ENCODE results near the gene FAM53B. TPM values are rescaled to one million over a fixed set of nuclear protein-coding genes. Genes with fewer than 3 reads are reported as not detected.

FAM53B gene
- total RNA-seq, 1 donor from 2014 or later: 53.4 TPM

DNA sequence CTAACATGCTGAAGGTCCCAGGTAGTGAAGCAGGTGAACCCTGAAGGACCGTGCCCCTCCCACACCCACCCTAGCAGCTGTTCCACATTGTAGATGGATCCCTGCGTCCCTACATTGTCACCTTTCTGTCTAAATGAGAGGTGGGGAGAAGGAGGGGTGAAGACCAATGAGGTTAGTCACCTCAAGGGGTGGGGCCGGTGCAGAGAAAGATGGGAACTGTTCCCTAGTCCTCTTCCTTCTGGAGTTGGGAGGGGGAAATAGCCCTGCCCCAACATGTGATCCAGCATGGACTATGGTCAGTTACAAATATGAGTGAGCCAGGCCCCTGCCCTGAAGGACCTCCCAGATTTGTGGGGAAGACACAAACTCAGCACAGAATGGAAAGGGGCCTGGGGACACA, 158.0 kb downstream of the FAM53B start:
- Histone ChIP-seq H3K4me3 (no peak overlapping the region), H3K27ac (replicated peaks) (no peak overlapping the region), H3K27me3 (ENCODE audit: low read depth) (no peaks in the 10 kb centered on the region), H3K9me3 (replicated peaks) (peaks cover under 1% of the 10 kb centered on the region), H3K4me1 (peaks cover 19% of the 10 kb centered on the region), H3K36me3 (no peaks in the 10 kb centered on the region)
- intact Hi-C loops (cut with micrococcal nuclease): no loop called here
- TF ChIP-seq, protein P1, sequence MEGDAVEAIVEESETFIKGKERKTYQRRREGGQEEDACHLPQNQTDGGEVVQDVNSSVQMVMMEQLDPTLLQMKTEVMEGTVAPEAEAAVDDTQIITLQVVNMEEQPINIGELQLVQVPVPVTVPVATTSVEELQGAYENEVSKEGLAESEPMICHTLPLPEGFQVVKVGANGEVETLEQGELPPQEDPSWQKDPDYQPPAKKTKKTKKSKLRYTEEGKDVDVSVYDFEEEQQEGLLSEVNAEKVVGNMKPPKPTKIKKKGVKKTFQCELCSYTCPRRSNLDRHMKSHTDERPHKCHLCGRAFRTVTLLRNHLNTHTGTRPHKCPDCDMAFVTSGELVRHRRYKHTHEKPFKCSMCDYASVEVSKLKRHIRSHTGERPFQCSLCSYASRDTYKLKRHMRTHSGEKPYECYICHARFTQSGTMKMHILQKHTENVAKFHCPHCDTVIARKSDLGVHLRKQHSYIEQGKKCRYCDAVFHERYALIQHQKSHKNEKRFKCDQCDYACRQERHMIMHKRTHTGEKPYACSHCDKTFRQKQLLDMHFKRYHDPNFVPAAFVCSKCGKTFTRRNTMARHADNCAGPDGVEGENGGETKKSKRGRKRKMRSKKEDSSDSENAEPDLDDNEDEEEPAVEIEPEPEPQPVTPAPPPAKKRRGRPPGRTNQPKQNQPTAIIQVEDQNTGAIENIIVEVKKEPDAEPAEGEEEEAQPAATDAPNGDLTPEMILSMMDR (IDR thresholded peaks at IDR 0.05; ENCODE audit: borderline replicate concordance): no peak
- no peak for DNase-seq

DNA sequence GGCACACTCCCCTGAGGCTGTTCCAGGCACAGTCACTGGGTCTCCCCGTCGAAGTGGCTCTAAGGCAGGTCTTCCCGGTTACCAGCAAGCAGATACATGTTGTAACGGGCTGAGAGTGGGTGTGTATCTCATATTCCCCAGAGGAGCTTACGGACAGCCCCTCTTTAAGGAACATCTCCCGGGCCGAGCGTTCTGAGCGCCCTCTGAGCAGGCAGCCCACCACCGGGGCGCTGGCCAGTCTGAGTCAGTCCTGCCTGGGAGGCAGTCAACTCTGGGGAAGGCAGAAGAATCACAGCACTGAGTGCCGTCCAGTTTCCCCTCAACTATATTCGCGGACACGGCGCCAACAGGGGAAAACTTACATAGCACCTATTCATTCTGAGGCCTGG, 165.2 kb downstream of the FAM53B start:
- H3K4me1 ChIP-seq: no peaks in the 10 kb centered on the region
- H3K36me3 ChIP-seq: no peaks in the 10 kb centered on the region
- no peak overlapping the region for H3K27ac ChIP-seq (replicated peaks)
- H3K4me3 ChIP-seq: no peak overlapping the region
- no peaks in the 10 kb centered on the region for H3K27me3 ChIP-seq (ENCODE audit: low read depth)
- peaks cover 19% of the 10 kb centered on the region for H3K9me3 ChIP-seq (replicated peaks)
- TF ChIP-seq, protein P1 (IDR thresholded peaks at IDR 0.05; ENCODE audit: borderline replicate concordance): no peak
- DNase-seq: no peak
- intact Hi-C loops (cut with micrococcal nuclease): no loop called here

DNA sequence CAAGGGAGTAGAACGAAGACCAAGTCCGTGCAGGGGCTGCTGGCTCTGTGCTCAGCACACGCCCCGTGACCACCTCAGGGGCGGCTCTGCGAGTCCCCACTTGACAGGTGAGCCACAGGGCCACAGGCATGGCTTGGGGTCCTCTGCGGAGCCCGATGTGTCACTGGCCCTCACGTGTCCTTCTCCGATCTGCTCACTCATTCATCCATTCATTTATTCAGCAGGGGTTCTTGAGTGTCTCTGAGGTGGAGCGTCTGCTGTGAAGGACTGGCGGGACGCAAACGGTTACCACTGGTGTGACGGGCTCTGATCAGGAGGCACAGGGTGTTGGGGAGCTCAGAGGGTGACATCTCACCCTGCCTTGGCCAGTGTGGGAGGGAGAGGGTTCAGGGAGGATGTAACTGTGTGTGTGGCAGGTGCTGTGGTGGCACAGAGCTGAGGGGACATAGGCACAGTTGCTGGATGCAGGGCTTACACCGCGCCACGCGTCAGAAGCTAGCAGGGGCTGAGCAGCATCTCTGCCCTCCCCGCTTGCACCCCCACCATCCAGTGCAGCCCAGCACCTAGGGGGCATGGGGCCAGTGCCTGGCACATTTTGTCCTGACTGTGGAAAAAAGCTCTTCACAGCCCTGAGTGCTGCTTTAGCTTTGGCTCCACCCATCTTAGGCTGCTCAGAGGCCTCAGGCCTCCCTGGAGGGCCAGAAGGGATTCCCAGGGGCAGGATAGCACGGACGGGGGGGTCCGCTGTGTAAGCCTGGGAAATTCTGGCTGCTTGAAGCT, 165.8 kb downstream of the FAM53B start:
- Histone ChIP-seq H3K9me3 (replicated peaks) (peaks cover 19% of the 10 kb centered on the region), H3K27ac (replicated peaks) (no peak overlapping the region), H3K4me3 (no peak overlapping the region), H3K4me1 (no peaks in the 10 kb centered on the region), H3K27me3 (ENCODE audit: low read depth) (no peaks in the 10 kb centered on the region), H3K36me3 (no peaks in the 10 kb centered on the region)
- intact Hi-C loops (cut with micrococcal nuclease): no loop called here
- TF ChIP-seq, protein P1 (IDR thresholded peaks at IDR 0.05; ENCODE audit: borderline replicate concordance): no peak
- no peak for DNase-seq

DNA sequence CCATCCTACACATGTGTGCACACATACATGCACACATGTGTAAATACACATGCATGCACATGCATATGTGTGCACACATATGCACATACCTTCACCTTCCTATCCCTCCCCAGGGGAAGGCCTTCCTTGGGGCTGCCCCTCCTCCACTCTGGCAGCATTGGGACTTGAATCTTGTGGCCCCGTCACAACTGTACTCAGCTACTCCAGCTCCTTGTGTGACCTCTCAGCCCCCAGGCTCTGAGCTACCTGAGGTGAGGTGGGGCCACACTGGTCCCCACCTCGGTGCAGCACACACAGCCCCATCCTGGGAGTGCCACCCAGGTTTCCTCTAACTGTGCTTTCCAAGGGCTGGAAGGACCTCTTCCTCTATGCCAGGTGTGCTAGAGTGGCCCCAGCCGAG, 166.5 kb downstream of the FAM53B start:
- peaks cover 19% of the 10 kb centered on the region for H3K9me3 ChIP-seq (replicated peaks)
- H3K27ac ChIP-seq (replicated peaks): no peak overlapping the region
- no peaks in the 10 kb centered on the region for H3K36me3 ChIP-seq
- intact Hi-C loops (cut with micrococcal nuclease): no loop called here
- no peaks in the 10 kb centered on the region for H3K4me1 ChIP-seq
- TF ChIP-seq, protein P1 (IDR thresholded peaks at IDR 0.05; ENCODE audit: borderline replicate concordance): no peak
- DNase-seq: no peak
- H3K4me3 ChIP-seq: no peak overlapping the region
- no peaks in the 10 kb centered on the region for H3K27me3 ChIP-seq (ENCODE audit: low read depth)

DNA sequence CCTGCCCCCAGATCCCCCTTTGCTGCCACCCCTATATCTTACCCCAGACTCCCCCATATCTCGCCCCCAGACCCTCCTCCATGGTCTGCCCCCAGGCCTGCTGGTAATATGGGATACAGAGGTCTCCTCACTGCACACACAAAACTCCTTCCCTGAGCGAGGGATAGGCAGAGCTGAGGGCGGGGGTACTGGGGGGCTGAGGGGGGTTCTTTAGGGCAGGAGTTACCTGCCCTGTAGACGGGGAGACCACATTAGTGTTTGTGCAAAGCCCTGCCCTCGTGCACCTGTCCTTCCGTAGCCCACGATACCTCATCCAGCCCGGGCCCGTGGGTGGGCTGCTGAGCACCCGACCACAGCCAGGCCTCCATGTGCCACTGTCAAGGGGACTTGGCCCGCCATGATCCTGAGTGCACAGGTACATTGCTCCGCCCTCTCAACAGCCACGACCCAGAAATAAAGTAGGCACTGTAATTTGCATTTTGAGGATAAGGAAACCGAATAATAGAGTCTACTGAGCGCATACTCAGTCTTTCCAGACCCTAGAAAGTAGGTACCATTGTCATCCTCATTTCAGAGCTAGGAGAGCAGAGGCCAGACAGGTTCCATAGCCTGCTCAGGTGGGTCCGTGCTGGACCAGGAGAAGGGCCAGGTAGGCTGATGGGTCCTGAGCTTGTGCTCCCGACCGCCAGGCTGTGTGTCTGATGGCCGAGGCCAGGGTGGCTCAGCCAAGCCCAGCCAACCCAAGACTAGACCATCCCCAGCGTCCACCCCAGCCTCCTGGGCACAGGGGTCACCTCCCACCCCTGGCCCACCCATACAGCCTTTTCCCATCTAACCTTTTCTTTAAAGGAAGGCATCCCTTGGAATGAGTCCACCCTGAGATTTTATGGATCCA, 167.4 kb downstream of the FAM53B start:
- TF ChIP-seq, protein P1 (IDR thresholded peaks at IDR 0.05; ENCODE audit: borderline replicate concordance): no peak
- intact Hi-C loops (cut with micrococcal nuclease): no loop called here
- no peak for DNase-seq

More for the DNA sequence above, 167.4 kb downstream of the FAM53B start:
- Histone ChIP-seq H3K27ac (replicated peaks) (no peak overlapping the region), H3K36me3 (no peaks in the 10 kb centered on the region), H3K4me1 (no peaks in the 10 kb centered on the region), H3K4me3 (no peak overlapping the region), H3K27me3 (ENCODE audit: low read depth) (no peaks in the 10 kb centered on the region), H3K9me3 (replicated peaks) (peaks cover 19% of the 10 kb centered on the region)
